Esophagus squamous epithelium (tissue), 5 donors: ENCODE data around the gene TPO. TPM values are rescaled to one million over a fixed set of nuclear protein-coding genes. Genes with fewer than 3 reads are reported as not detected.

Experiments used
- DNase-seq: peaks from one replicate; lab custom pipeline; 2025; lab: John Stamatoyannopoulos, UW
- H3K27ac ChIP-seq, 4 donors: fragments of 200-600 bp; sonication (generic); one replicate each; pipeline ENCODE4 v1.5.1; 2016 to 2019; ENCODE audit warnings: mild to moderate bottlenecking in 1 of 4
- H3K27me3 ChIP-seq, 4 donors: fragments of 200-600 bp; sonication (generic); 1 replicate in 3 of 4; 2 replicates in 1 of 4; pipeline versions ENCODE4 v1.5.1 to v1.6.0; 2017 to 2021; ENCODE audit warnings: antibody characterized with exemption in 1 of 4
- H3K36me3 ChIP-seq, 3 donors: fragments of 200-600 bp; sonication (generic); one replicate each; pipeline ENCODE4 v1.5.1; 2016 to 2019
- H3K4me1 ChIP-seq, 3 donors: fragments of 200-600 bp; sonication (generic); one replicate each; pipeline ENCODE4 v1.5.1; 2017 to 2019
- H3K4me3 ChIP-seq, 4 donors: fragments of 200-600 bp; sonication (generic); 1 replicate in 3 of 4; 2 replicates in 1 of 4; pipeline ENCODE4 v1.5.1; 2016 to 2019; ENCODE audit warnings: mild to moderate bottlenecking in 2 of 4, moderate library complexity in 1 of 4
- H3K9me3 ChIP-seq, 3 donors: fragments of 200-600 bp; sonication (generic); one replicate each; pipeline ENCODE4 v1.5.1; 2016 to 2019
- CTCF ChIP-seq, 6 experiments: fragments of 450-650 bp in 4 of 6; fragments of 200-600 bp in 2 of 6; sonication (generic) in 2 of 6; IDR thresholded peaks; one replicate each; pipeline ENCODE4 v1.5.1; 2016 to 2019; ENCODE audit warnings: antibody characterized with exemption in 6 of 6, mild to moderate bottlenecking in 4 of 6, moderate library complexity in 4 of 6
- POLR2A ChIP-seq, 4 donors: fragments of 450-650 bp; IDR thresholded peaks; one replicate each; pipeline ENCODE4 v1.6.1; 2017; ENCODE audit warnings: antibody characterized with exemption in 4 of 4, mild to moderate bottlenecking in 4 of 4, moderate library complexity in 3 of 4
- WGBS, 2 donors: methylation state at CpG; one replicate each; pipeline ENCODE4 v1.1.5; 2018; 5-methylcytosine and 5-hydroxymethylcytosine counted together
- intact Hi-C: fragments of 100-400 bp; cut with DNase I; formaldehyde crosslinking; loops from one replicate; pipeline ENCODE4 v1.15.0; 2022
- total RNA-seq, 4 donors: library from RNA; depleted of rRNA; stranded (reverse); fragments of >200 nt; gene quantifications; one replicate each; pipeline ENCODE4 v1.1.0, GENCODE V29; 2016
- donor health status: DM: yes; HTN: yes; CAD: no.

TPO gene
- total RNA-seq, 4 donors from 2014 or later: 0.31 to 4.6 (median 2.7) TPM

- whole genome bisulfite sequencing, 2 donors: 76 to 82% methylated on average over 9 to 12 of the region's 17 CpGs
- intact Hi-C loops: no loop called here
These were observed 173.9 kb downstream of the TPO start for GRCh38 chr2:1586923-1587840.

DNA sequence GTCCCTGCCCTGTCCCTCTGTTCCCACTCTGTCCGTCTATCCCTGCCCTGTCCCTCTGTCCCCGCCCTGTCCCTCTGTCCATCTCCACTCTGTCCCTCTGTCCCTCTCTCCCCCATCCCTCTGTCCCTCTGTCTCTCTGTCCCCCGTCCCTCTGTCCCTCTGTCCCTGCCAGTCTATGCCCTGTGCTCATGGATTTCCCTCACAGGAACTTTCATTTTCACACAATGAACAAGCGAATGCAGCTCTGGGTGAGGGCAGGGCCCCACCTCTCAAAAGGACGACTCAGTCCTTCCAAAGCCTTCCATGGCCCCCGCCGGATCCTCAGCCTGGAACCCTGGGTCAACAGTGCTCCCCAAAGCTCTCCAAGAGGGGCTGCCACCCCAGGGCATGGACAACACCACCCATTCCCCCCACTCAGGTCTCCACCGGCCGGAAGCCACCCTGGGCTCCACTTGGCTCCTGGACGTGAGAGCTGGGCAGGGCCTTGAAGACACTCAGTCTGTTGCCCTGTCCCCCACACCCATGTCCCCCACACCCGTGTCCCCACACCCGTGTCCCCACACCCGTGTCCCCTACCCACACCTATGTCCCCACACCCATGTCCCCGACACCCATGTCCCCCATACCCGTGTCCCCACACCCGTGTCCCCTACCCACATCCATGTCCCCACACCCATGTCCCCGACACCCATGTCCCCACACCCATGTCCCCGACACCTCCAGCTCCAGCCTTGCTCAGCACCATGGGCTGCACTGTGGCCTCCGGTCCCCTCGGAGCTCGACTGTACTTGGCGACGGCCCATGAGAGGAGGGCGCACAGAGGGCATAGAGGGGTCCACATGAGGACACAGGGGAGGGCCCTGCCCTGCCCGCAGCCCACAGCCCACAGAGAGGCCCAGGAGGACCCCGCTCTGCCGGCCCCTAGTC is 175.1 kb downstream of the TPO start:
- no peak overlapping the region for H3K27ac ChIP-seq
- H3K9me3 ChIP-seq: no peaks in the 10 kb centered on the region
- DNase-seq: no peak
- 67 to 91% methylated on average over 11 to 19 of the region's 27 CpGs for WGBS, 2 donors
- H3K36me3 ChIP-seq: no peaks in the 10 kb centered on the region
- intact Hi-C loops: no loop called here
- no peak overlapping the region for H3K4me3 ChIP-seq
- peaks cover 0 to 73% (median 0%) of the 10 kb centered on the region in 4 donors for H3K27me3 ChIP-seq
- H3K4me1 ChIP-seq: peaks cover 0 to 20% (median 4%) of the 10 kb centered on the region in 3 donors
- TF ChIP-seq CTCF (IDR thresholded peaks at IDR 0.05): no peak

More at GRCh38 chr2:1586923-1587840, 173.9 kb downstream of the TPO start:
- DNase-seq: no peak
- no peaks in the 10 kb centered on the region for H3K36me3 ChIP-seq
- no peak overlapping the region for H3K4me3 ChIP-seq
- peaks cover 0 to 14% (median 3%) of the 10 kb centered on the region in 3 donors for H3K4me1 ChIP-seq
- TF ChIP-seq CTCF (IDR thresholded peaks at IDR 0.05) (no peak), POLR2A (IDR thresholded peaks at IDR 0.05) (no peak)
- peaks cover 0 to 80% (median 0%) of the 10 kb centered on the region in 4 donors for H3K27me3 ChIP-seq
- H3K27ac ChIP-seq: no peak overlapping the region
- no peaks in the 10 kb centered on the region for H3K9me3 ChIP-seq

DNA sequence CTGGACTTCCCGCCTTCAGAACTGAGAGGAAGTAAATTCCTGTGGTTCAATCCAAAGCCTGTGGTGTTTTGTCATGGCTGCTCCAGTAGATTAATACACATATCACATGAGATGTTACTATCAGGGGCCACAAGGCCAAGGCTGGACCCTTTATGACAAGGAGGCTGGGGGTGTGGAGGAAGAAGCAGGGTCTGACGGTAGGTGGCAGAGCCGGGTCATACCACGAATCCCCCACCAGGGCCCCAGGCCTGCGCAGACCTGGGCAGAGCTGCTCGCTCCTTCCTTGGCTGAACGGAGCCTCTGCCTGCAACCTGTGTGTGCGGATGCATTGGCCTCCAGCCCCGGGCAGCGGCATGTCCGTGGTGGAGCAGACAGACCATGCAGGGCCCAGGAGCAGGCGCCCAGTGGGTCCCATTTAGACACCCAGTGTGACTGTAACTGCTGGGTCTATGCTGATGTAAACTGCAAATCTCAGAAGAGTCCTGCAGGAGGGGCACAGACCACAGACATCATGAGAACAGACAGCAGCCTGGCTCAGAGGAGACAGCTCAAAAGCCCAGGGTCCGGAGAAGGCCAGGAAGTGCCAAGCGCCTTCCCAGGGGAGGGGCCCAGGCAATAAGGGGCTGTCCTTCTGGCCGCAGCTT is 175.8 kb downstream of the TPO start:
- no peaks in the 10 kb centered on the region for H3K36me3 ChIP-seq
- 56 to 68% methylated on average over 3 to 11 of the region's 15 CpGs for WGBS, 2 donors
- DNase-seq: no peak
- TF ChIP-seq CTCF (IDR thresholded peaks at IDR 0.05) (no peak), POLR2A (IDR thresholded peaks at IDR 0.05) (no peak)
- peaks cover 0 to 69% (median 0%) of the 10 kb centered on the region in 4 donors for H3K27me3 ChIP-seq
- no peak overlapping the region for H3K27ac ChIP-seq
- H3K4me3 ChIP-seq: no peak overlapping the region
- H3K4me1 ChIP-seq: peaks cover 0 to 28% (median 10%) of the 10 kb centered on the region in 3 donors
- no peaks in the 10 kb centered on the region for H3K9me3 ChIP-seq
- intact Hi-C loops: no loop called here

- Histone ChIP-seq H3K27me3 (peaks cover 0 to 51% (median 0%) of the 10 kb centered on the region in 4 donors), H3K36me3 (no peaks in the 10 kb centered on the region), H3K4me3 (no peak overlapping the region), H3K9me3 (no peaks in the 10 kb centered on the region), H3K27ac (no peak overlapping the region), H3K4me1 (peaks cover 0 to 30% (median 10%) of the 10 kb centered on the region in 3 donors)
- no peak for DNase-seq
- 46 to 62% methylated on average over 15 of the region's 18 CpGs for WGBS, 2 donors
- TF ChIP-seq POLR2A (IDR thresholded peaks at IDR 0.05) (no peak), CTCF (IDR thresholded peaks at IDR 0.05) (no peak)
- intact Hi-C loops: loop anchor here (10.0 kb wide), 1 partner anchor 154 kb away; the partner anchor contains the start of gene PXDN
These were observed 177.6 kb downstream of the TPO start for GRCh38 chr2:1590596-1591460.
